Regular cardiac myocyte (primary cell): ENCODE measurements around the gene C21orf91. TPM values are rescaled to one million over a fixed set of nuclear protein-coding genes. Genes with fewer than 3 reads are reported as not detected.

ENCODE experiments used
- total RNA-seq: library from RNA; depleted of rRNA; stranded (reverse); fragments of >200 nt; gene quantifications from 2 replicates; pipeline ENCODE4 v1.2.3, GENCODE V29; 2014

Gene C21orf91
- total RNA-seq = 3.9 and 6.5 TPM in 2 replicates

GRCh38 chr21:17819114-17819876 lies at the start of gene C21orf91:
TSS of gene C21orf91 (minus strand) at chr21:17819356. CDS start at chr21:17818318, 1,038 bp downstream.

Other genes starting within 250 kb of the C21orf91 start
- 32.4 and 35.5 TPM in 2 replicates for gene BTG3, start 206.5 kb downstream of the C21orf91 start, total RNA-seq